NCI-H146 (cell line): ENCODE data around the gene LPCAT2.
"Not testable (repeated sequence)": the region's sequence is repeated elsewhere in the genome, so short reads cannot be mapped to it uniquely, and the experiment has no call there.

Source experiments
- DNase-seq: peaks from one replicate; lab custom pipeline; 2025; lab: John Stamatoyannopoulos, UW

The LPCAT2 gene

GRCh38 chr16:55605754-55606336 lies 97.0 kb downstream of the LPCAT2 start:
- no peak for DNase-seq

DNA sequence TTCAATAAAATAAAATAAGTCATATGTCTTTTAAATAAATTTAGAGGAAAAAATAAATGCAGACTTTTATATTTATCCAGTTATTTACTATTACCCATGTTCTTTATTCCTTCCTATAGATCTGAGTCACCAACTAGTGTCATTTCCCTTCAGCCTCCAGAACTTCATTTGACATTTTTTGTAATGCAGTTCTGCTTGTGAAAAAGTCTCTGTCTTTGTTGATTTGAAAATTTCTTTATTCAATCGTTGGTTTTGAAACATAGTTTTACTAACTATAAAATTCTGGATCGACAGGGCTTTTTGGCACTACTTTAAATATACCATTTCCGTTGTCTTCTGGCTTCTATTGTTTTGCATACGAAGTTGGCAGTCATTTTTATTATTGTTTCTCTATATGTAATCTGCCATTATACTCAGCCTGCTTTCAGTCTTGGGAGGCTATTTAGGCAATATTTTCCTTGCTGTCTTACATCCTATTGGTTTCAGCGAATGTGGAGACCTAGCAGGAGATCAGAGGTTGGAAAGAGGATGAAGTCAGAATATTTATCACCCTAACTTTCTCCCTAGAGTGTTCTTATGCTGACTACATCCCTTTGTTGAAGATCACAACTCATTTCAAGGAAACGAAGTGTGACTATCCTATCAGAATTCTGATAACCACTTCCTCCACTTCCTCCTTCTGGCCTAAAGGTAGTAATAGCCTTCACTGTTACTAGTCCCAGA lies 104.9 kb downstream of the LPCAT2 start:
- DNase-seq: no peak

- no peak for DNase-seq
Observed at GRCh38 chr16:55615071-55615470, 106.2 kb downstream of the LPCAT2 start.

DNA sequence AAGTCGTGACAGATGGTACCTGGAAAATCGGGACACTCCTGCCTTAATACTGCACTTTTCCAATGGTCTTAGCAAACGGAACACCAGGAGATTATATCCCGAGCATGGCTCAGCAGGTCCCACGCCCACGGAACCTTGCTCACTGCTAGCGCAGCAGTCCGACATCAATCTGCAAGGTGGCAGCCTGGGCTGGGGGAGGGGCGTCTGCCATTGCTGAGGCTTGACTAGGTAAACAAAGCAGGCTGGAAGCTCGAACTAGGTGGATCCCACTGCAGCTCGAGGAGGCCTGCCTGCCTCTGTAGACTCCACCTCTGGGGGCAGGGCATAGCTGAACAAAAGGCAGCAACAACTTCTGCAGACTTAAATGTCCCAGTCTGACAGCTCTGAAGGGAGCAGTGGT lies 106.8 kb downstream of the LPCAT2 start:
- not testable (repeated sequence) for DNase-seq

DNA sequence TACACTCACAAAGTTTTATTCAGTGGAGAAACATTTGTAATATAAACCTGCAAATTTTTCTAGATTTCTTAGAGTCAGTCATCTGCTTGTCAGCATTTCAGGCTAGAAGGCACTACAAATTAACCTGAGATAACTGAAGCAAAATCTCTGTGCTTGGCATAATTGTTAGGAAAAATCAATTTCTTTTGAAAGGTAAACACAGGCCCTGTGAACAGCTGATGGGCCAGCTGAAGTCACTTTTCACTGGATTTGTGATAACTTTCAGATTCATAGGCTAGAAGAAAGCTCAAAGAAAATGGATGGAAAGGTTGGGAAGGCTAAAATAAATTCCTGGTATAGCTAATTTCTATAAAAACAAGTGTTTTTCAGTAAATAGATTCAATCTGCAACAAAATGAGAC lies 112.9 kb downstream of the LPCAT2 start:
- DNase-seq: no peak

- no peak for DNase-seq
Observed at GRCh38 chr16:55622272-55622671, 113.4 kb downstream of the LPCAT2 start.

GRCh38 chr16:55622930-55623561 lies 114.2 kb downstream of the LPCAT2 start:
- no peak for DNase-seq

- DNase-seq: no peak
Observed at GRCh38 chr16:55623640-55624039, 114.8 kb downstream of the LPCAT2 start.

GRCh38 chr16:55624696-55625095 lies 115.8 kb downstream of the LPCAT2 start:
- DNase-seq: no peak

DNA sequence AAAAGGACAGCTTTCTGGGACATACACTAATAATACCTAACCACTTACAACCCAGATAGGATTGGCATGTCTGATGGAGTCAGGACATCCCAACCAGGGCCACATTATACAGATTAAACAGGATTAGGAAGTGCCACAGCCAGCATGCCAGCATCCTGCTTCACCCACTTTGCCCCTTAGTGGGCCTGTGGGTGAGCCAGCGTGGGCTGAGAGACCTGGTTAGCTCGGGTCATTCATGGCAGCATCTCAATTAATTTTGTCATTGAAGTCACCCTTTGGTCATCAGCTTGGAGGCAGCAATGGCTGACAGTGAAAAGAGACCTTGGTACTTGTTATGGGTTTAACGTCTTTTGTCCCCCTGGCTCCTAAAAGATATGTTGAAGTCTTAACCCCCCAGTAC lies 117.0 kb downstream of the LPCAT2 start:
- no peak for DNase-seq

GRCh38 chr16:55628306-55628968 lies 119.6 kb downstream of the LPCAT2 start:
- no peak for DNase-seq

DNA sequence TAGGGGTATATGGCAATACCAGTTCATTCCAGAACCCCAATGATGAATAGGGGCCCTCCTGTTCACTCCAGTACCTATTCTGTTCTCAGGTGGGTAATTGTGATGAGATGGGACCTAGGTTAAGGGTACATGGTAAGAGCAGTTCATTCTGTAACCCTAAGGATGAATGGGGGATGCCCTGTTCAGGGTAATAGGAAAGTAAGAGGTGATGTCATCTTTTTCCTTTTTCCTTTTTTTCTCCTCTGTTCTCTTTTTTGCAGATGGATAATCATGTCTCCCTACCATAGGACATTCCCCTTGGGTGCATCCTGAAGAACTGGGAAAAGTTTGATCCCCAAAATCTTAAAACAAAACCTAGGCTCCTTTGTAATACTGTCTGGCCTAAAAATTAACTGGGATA lies 121.9 kb downstream of the LPCAT2 start:
- DNase-seq: no peak

- DNase-seq: no peak
Observed at GRCh38 chr16:55632259-55632658, 123.4 kb downstream of the LPCAT2 start.

DNA sequence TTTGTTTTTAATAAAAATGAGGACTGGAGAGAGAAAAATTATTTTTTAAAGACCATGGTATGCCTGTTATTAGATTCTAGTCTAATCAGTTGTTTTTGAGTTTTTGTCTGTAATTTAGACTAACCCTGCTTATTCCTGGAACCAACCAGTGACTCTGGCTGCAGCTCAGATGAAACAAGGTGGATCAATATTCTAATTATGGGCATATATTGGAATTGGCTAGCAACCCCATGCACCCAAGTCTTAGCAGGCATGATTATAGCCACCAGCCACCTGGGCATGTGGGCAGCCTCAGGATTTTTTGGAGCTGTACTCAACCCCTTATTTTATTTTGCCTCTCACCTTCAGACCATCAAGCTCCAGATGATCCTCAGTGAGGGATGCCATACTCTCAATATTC lies 125.3 kb downstream of the LPCAT2 start:
- no peak for DNase-seq
